ENCODE data around the gene TNPO3. TPM values are rescaled to one million over a fixed set of nuclear protein-coding genes. Genes with fewer than 3 reads are reported as not detected.

The TNPO3 gene
- total RNA-seq, 1 experiment from 2014 or later = 61.5 TPM

DNA sequence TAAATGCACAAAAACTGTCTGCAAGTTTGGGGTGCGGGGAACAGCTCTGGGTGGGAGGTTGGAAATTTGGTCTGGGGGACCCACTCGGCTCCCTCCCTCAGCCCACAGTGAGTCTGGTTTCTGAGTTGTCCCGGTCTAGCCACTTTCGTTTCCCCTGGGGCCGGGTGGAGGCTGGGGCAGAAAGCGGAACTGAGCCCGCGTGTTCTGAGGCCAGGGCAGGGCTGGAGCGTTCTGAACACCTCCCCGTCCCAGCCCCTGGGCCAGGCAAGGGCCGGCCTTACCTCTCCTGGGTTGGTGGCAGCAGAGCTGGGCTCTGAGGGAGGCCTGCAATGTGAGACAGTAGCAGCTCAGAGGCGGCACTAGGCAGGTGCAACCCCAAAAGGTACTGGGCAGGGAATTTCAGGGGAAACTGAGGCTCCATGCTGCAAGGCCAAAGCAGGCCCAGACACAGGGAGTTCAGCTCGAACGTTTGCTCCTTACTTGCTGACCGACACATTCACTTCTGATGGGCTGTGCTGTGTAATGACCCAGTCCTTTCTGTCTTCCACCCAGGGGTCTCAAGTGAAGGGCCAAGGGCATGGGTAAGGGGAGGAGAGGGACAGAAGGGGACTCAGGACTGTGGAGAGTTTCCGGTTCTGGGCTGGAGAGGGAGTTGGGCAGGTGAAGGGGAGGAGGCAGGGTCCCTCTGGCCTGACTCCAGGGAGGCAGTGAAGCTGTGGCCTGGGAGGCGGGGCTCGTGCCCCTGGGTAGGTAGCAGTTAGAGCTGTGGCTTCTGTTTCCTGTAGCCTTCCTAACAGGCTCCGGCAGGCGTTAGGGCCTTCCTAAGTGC, 114.2 kb downstream of the TNPO3 start:
- Histone ChIP-seq H3K36me3 (no peaks in the 10 kb centered on the region), H3K27ac (no peak overlapping the region), H3K9me3 (replicated peaks) (peaks cover 3% of the 10 kb centered on the region; the same call in 1 of the 2 replicates), H3K4me1 (replicated peaks) (peaks cover 10% of the 10 kb centered on the region), H3K4me3 (no peak overlapping the region), H3K27me3 (replicated peaks) (peaks cover 37% of the 10 kb centered on the region)
- peak in 1 of 2 experiments; percentile 41 for DNase-seq (ENCODE audit: low read depth in 1 of 2, low spot score in 2 of 2)

DNA sequence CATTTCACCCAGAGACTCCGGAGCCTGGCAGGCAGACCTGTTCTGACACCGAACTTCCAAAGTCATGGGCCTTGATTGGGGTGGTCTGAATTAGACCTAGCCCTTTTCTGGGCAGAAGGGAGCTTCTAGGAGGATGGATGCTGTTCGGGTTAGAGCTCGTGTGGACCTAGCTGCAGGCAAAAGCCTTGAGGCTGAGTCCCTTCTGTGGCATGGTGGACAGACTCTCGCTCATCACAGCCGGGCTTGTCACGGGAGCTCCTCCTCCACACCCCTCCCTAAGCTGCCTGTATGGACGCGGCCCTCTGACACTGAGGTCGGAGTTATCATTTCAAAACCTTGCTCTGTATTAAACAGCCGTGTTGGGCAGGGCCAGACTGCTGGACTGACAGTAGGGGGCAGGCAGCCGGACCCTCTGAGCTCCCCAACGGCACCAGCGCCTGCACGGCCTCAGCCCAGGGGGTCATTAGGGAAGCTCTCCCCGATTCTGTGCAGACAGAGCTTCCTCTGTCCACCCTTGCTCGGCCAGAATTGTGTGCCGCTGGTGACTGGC, 115.0 kb downstream of the TNPO3 start:
- no peaks in the 10 kb centered on the region for H3K36me3 ChIP-seq
- H3K9me3 ChIP-seq (replicated peaks) = peaks cover 3% of the 10 kb centered on the region; the same call in 1 of the 2 replicates
- H3K27ac ChIP-seq = no peak overlapping the region
- no peak overlapping the region for H3K4me3 ChIP-seq
- H3K27me3 ChIP-seq (replicated peaks) = peaks cover 44% of the 10 kb centered on the region
- peaks cover 10% of the 10 kb centered on the region for H3K4me1 ChIP-seq (replicated peaks)
- DNase-seq (ENCODE audit: low read depth in 1 of 2, low spot score in 2 of 2) = peak in 1 of 2 experiments; percentile 30

DNA sequence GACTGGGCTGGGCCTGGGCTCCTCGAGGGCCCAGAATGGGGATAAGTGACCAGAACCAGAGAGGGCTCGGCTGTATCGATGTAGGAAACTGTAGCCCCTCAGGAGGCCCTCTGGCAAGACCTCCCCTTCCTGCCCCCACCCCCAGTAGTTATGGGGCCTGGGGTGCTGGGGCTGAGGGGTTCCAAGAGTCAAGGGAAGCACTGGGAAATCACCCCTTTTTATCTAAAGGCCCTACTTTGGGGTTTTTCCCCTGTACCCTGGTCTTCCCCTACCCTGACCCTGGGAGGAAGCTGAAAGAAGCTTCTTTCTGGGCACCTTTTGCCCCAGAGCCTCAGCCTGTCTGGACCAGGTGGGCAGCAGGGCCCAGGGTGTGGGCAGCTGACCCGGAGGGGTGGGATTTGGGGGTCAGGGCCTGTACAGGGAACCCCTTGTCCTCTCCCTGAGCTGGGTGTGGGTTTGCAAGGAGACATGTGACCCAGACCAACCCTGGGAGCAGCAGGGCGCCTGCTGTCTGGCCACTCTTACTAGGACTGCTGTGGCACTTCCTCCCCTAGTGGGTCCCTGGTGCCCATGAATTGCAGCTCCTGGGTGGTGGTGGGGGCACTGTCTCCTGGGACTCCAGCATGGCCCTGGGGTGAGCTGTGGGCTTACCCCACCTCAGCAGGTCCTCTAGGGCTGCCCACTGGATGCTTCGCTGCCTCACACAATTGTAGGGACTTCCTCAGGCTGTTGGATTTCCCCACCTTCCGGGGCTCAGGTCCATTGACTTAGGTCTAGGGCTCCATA, 115.6 kb downstream of the TNPO3 start:
- H3K36me3 ChIP-seq = no peaks in the 10 kb centered on the region
- H3K4me3 ChIP-seq = no peak overlapping the region
- peaks cover 10% of the 10 kb centered on the region for H3K4me1 ChIP-seq (replicated peaks)
- peaks cover 46% of the 10 kb centered on the region for H3K27me3 ChIP-seq (replicated peaks)
- peak in 1 of 2 experiments; percentile 15 for DNase-seq (ENCODE audit: low read depth in 1 of 2, low spot score in 2 of 2)
- H3K9me3 ChIP-seq (replicated peaks) = peaks cover 3% of the 10 kb centered on the region; the same call in 1 of the 2 replicates
- no peak overlapping the region for H3K27ac ChIP-seq

DNA sequence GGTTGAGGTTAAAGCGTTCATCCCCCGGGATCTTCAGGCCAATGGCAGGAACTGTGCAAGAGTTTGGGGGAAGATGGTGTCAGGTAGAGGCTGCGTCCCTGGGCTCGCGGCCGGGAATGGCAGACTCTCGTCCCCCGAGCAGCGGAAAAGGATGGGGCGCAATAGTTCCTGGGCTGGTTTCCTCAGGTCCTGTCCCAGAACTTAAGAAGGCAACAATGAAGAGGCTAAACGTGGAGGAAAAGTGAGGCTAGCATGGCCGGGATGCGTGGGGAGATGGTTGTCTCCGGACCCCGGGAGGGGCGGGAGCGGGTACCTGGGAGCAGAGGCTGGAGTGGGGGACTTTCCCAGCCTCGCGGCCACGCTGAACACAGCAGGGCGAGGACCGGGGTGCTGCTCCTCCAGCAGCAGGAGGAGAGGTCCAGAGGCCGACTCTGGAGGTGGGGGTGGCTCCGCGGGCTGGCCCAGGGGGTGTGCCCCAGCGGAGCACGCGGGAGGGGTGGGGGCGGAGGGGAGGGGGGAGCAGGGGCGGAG, 116.3 kb downstream of the TNPO3 start:
- H3K27me3 ChIP-seq (replicated peaks) = peaks cover 47% of the 10 kb centered on the region
- no peak overlapping the region for H3K27ac ChIP-seq
- peaks cover 3% of the 10 kb centered on the region; the same call in 1 of the 2 replicates for H3K9me3 ChIP-seq (replicated peaks)
- peaks cover 10% of the 10 kb centered on the region for H3K4me1 ChIP-seq (replicated peaks)
- peak in 1 of 2 experiments; percentile 39 for DNase-seq (ENCODE audit: low read depth in 1 of 2, low spot score in 2 of 2)
- no peaks in the 10 kb centered on the region for H3K36me3 ChIP-seq
- H3K4me3 ChIP-seq = peak overlapping the region; percentile 14

DNA sequence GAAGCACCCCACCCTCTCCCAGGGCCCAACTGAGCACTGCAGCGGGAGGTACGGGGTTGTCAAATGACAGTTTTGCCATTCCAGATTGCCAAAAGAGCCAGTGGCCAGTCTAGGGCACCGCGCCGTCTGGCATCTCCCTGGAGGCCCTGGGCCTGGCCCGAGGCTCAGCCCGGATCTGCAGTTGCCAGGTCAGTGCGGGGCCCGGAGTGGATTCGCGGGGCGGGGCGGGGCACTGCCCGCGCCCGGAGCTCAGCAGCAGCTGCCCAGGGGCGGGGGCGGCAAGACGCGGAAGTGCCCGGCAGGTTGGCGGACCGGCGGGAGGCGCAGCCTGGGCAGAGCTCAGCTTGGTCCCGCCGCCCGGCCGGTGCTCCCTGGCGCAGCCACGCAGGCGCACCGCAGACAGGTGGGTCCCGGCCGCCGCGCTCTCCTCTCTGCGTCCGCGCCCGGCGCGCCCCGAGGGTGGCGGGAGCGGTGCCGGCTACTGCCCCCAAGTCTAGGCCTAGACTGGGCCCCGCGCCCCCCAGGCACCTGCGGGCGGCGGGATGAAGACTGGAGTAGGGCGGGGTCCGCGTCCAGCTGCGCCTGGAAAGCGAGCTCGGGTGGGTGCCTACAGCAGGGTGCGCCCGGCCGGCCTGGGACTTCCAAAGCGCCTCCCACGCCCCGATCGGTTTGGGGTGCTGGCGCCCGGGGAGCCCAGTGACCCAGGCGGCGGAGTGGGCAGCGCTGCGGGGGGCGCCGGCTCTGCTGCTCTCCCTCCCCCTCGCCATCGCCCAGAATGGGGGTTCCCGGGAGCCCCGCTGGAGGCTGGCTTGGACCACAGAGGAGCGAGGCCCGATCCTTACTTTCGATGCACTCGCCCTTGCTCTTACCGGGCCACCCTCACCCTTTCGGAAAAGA, 117.0 kb downstream of the TNPO3 start, which contains the start of gene IRF5:
Gene IRF5, plus strand, starts transcription at position 281 of the 897 bp plus-strand sequence. CDS start 4,155 bp downstream, outside the sequence.
- Histone ChIP-seq H3K27ac (no peak within 1 kb of the TSS), H3K27me3 (replicated peaks) (peaks cover 47% of the 10 kb centered on the region), H3K4me3 (peak within 1 kb of the TSS; percentile 14), H3K36me3 (no peaks in the 10 kb centered on the region), H3K4me1 (replicated peaks) (peaks cover 10% of the 10 kb centered on the region), H3K9me3 (replicated peaks) (peaks cover 3% of the 10 kb centered on the region; the same call in 1 of the 2 replicates)
- DNase-seq (ENCODE audit: low read depth in 1 of 2, low spot score in 2 of 2) = peak in 1 of 2 experiments; percentile 40

DNA sequence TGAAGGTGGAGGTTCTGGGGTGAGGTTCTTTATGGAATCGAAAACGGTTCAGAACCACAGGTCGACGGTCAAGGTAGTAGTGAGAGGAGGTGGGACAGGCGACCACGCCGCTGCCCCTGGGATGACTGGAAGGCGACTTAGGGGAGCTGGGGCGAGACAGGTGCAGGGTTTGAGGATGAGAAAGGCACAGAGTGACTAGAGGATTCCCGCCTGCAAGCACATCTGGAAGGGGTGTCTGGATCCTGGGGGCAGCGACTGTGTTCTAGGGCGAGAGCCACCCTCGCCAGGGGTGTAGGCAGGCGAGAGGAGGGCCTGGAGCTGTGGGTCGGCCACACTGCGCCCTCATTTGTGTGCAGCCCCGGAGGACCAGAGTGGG, 117.7 kb downstream of the TNPO3 start:
- Histone ChIP-seq H3K4me1 (replicated peaks) (peaks cover 10% of the 10 kb centered on the region), H3K27ac (no peak overlapping the region), H3K4me3 (no peak overlapping the region), H3K36me3 (no peaks in the 10 kb centered on the region), H3K9me3 (replicated peaks) (peaks cover 3% of the 10 kb centered on the region; the same call in 1 of the 2 replicates), H3K27me3 (replicated peaks) (peaks cover 47% of the 10 kb centered on the region)
- no peak for DNase-seq (ENCODE audit: low read depth in 1 of 2, low spot score in 2 of 2)

DNA sequence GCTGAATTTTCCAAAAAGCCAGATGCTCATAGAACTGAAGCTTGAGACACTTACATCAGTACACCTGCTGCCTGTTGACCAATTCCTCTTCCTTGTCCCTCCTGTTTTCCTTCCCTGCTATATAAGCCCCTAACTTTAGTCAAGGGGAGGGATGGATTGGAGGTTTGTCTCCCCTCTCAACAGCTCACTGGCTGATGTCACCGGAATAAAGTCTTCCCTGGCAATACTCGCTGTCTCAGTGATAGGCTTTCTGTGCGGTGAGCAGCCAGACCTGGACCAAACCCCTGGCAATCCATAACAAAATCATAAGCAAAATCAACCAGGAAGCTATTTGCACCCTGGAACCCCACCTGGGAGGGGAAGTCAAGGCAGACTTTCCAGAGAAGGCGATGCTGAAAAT, 118.1 kb downstream of the TNPO3 start:
- Histone ChIP-seq H3K27ac (no peak overlapping the region), H3K4me1 (replicated peaks) (peaks cover 10% of the 10 kb centered on the region), H3K9me3 (replicated peaks) (peaks cover 3% of the 10 kb centered on the region; the same call in 1 of the 2 replicates), H3K36me3 (no peaks in the 10 kb centered on the region), H3K4me3 (no peak overlapping the region), H3K27me3 (replicated peaks) (peaks cover 47% of the 10 kb centered on the region)
- no peak for DNase-seq (ENCODE audit: low read depth in 1 of 2, low spot score in 2 of 2)

DNA sequence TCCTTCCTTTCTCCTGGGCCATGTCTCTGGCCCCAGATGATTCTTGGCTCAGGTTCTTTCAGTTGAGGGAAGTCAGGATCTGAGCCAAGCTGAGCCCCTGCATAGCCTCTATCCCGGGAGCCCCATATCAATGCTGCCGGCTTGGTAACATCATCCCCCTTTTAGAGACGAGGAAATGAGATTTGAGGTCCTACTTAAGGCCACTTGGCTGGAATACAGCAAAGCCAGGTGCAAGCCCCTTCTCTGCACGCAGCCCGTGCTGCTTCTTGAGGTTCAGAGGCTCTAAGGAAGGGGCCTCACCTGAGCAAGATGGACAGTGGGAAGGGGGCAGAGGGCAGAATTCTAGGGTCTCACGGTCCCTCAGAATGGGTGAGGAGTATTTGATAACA, 119.6 kb downstream of the TNPO3 start:
- H3K27ac ChIP-seq = no peak overlapping the region
- peaks cover 3% of the 10 kb centered on the region; the same call in 1 of the 2 replicates for H3K9me3 ChIP-seq (replicated peaks)
- no peaks in the 10 kb centered on the region for H3K36me3 ChIP-seq
- no peak overlapping the region for H3K4me3 ChIP-seq
- peaks cover 47% of the 10 kb centered on the region for H3K27me3 ChIP-seq (replicated peaks)
- H3K4me1 ChIP-seq (replicated peaks) = peaks cover 10% of the 10 kb centered on the region
- DNase-seq (ENCODE audit: low read depth in 1 of 2, low spot score in 2 of 2) = no peak

DNA sequence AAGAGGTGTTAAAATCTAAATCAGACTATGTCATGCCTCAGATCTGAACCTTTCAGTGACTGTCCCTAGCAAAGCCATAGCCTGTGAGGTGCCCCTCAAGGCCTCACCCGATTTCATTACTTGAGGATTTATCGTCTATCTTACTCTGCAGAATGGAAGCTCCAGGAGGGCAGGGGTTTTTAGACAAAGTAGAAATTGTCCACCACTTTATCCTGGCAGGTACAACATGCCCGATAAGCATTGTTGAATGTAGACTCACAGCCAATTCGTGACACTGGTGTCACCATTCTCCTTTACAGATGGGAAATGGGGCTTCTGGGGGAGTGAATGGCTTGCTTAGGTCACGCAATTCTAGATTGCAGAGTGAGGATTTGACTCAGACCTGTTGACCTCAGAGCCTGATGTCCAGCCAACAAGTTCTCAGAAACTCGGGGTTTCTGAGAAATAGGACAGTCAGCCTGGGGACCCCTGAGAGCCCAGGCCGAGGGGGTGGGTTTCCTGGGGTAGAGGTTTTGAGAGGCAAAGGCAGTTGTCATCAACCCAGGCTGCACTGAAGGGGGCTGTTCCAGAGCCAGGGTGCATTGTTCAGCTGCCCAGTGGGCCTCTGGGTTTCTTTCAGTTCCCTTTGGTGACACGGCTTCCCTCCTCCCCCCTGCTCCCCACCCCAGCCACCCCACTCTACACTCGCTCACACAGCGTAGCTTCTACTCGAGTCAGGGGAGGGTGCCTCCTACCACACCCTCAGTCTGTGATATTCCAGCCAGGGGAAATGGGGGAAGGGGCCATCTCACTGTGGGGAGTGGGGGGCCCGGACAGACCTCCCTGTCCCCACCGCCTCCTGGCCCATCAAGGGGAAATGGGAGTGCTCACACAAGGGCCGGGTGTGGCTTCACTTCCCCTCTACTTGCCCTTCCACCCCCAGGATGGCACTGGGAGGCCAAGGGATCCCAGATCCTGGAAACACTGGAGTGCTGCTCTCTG, 120.3 kb downstream of the TNPO3 start:
- Histone ChIP-seq H3K27ac (no peak overlapping the region), H3K9me3 (replicated peaks) (peaks cover 3% of the 10 kb centered on the region; the same call in 1 of the 2 replicates), H3K36me3 (no peaks in the 10 kb centered on the region), H3K4me3 (no peak overlapping the region), H3K27me3 (replicated peaks) (peaks cover 41% of the 10 kb centered on the region), H3K4me1 (replicated peaks) (peaks cover 10% of the 10 kb centered on the region)
- DNase-seq (ENCODE audit: low read depth in 1 of 2, low spot score in 2 of 2) = peak in 1 of 2 experiments; percentile 34

DNA sequence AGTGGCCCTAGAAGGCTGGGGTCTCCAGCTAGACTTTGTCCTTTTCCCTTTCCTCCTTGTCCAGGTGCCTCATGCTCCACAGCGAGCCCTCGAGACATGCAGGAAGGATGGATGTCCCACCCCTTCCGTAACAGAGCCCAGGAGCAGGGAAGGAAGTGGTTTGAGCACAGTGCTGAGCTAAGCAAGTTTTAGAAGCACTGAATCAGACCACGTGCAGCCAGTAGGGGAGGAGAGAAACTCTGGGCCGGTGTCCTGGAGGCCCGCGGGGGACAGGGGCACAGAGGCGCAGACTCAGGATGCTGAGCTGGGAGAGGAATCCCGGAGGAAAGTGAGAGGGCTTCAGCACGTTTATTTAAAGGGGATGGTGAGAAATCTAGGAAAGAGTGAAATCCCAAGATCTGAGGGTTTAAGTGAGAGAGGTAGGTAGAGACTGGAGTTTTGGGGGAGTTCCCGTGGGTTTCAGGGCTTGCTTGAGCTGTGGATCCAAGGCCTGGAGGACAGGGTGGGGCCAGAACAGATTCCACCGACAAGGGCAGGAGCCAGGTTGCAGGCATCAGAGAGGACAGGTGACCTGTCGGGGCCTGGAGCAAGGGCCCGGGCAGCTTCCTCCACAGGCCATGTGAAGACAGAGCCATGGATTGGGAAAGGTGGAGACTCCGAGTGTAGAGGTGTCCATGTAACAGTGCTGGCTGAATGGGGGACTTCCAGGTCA, 121.6 kb downstream of the TNPO3 start:
- peaks cover 31% of the 10 kb centered on the region for H3K27me3 ChIP-seq (replicated peaks)

DNA sequence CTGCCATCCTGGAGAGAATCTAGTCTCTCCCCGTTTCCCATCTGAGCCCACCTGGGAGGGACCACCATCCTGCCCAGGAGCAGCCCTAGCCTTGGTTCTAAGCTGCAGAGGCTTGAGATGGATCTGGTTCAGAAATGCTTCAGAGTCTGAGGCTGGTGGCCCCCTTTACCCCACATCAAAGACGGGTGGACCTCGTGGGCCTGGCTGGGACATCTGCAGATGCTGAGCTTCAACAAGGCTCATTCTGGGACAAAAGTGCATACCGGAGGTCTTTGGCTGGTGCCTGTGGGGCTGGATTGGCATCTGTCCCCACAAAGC, 122.1 kb downstream of the TNPO3 start:
- Histone ChIP-seq H3K9me3 (replicated peaks) (no peaks in the 10 kb centered on the region), H3K27me3 (replicated peaks) (peaks cover 26% of the 10 kb centered on the region), H3K27ac (no peak overlapping the region), H3K36me3 (no peaks in the 10 kb centered on the region), H3K4me1 (replicated peaks) (peaks cover 1% of the 10 kb centered on the region), H3K4me3 (no peak overlapping the region)
- DNase-seq (ENCODE audit: low read depth in 1 of 2, low spot score in 2 of 2) = no peak

More for the DNA sequence above, 121.6 kb downstream of the TNPO3 start:
- DNase-seq (ENCODE audit: low read depth in 1 of 2, low spot score in 2 of 2) = no peak
- no peak overlapping the region for H3K4me3 ChIP-seq
- H3K4me1 ChIP-seq (replicated peaks) = peaks cover 6% of the 10 kb centered on the region
- H3K27ac ChIP-seq = no peak overlapping the region
- peaks cover 3% of the 10 kb centered on the region; the same call in 1 of the 2 replicates for H3K9me3 ChIP-seq (replicated peaks)
- no peaks in the 10 kb centered on the region for H3K36me3 ChIP-seq

Measured in SJSA1 (cell line).